Vagina (tissue), 2 donors: ENCODE data around the gene TEFM. TPM values are rescaled to one million over a fixed set of nuclear protein-coding genes. Genes with fewer than 3 reads are reported as not detected.
"Not testable (repeated sequence)": the region's sequence is repeated elsewhere in the genome, so short reads cannot be mapped to it uniquely, and the experiment has no call there.

Source experiments
- DNase-seq, 2 donors: peaks; one replicate each; pipeline ENCODE4 v3.0.0-alpha.2; 2017; ENCODE audit errors: extremely low spot score in 2 of 2
- H3K27ac ChIP-seq: fragments of 200-600 bp; sonication (generic); one replicate; pipeline ENCODE4 v1.5.1; 2019
- H3K27me3 ChIP-seq: fragments of 200-600 bp; sonication (generic); one replicate; pipeline ENCODE4 v1.5.1; 2019
- H3K36me3 ChIP-seq, 2 donors: fragments of 200-600 bp; sonication (generic); one replicate each; pipeline ENCODE4 v1.5.1; 2017 to 2019
- H3K4me1 ChIP-seq: fragments of 200-600 bp; sonication (generic); one replicate; pipeline ENCODE4 v1.5.1; 2019
- H3K4me3 ChIP-seq, 2 donors: fragments of 200-600 bp; sonication (generic); 1 replicate in 1 of 2; 2 replicates in 1 of 2; pipeline ENCODE4 v1.5.1; 2016 to 2019
- H3K9me3 ChIP-seq: fragments of 200-600 bp; sonication (generic); one replicate; pipeline ENCODE4 v1.5.1; 2019
- POLR2A ChIP-seq, 2 donors: fragments of 450-650 bp; IDR thresholded peaks; one replicate each; pipeline ENCODE4 v1.6.1; 2017; ENCODE audit warnings: antibody characterized with exemption in 2 of 2, mild to moderate bottlenecking in 2 of 2, moderate library complexity in 2 of 2
- POLR2AphosphoS5 ChIP-seq, 2 donors: sonication (generic); formaldehyde crosslinking; IDR thresholded peaks; one replicate each; pipeline ENCODE4 v1.9.0; 2017; ENCODE audit warnings: antibody characterized with exemption in 2 of 2, mild to moderate bottlenecking in 2 of 2, low read depth in 1 of 2; ENCODE audit not compliant: insufficient read depth in 1 of 2
- intact Hi-C: fragments of 100-400 bp; cut with DNase I; formaldehyde crosslinking; loops from one replicate; pipeline ENCODE4 v1.15.1; 2023
- total RNA-seq: library from RNA; depleted of rRNA; stranded (reverse); fragments of >200 nt; gene quantifications from one replicate; pipeline ENCODE4 v1.2.3, GENCODE V29; 2016
- TF ChIP-seq, protein P1 (sequence below), 3 experiments: fragments of 450-650 bp in 2 of 3; fragments of 200-600 bp in 1 of 3; sonication (generic) in 1 of 3; IDR thresholded peaks; one replicate each; pipeline ENCODE4 v1.5.1; 2017 to 2019; ENCODE audit warnings: antibody characterized with exemption in 3 of 3, mild to moderate bottlenecking in 2 of 3, moderate library complexity in 2 of 3

TEFM gene
- total RNA-seq, 1 donor from 2014 or later = 5.6 TPM

DNA sequence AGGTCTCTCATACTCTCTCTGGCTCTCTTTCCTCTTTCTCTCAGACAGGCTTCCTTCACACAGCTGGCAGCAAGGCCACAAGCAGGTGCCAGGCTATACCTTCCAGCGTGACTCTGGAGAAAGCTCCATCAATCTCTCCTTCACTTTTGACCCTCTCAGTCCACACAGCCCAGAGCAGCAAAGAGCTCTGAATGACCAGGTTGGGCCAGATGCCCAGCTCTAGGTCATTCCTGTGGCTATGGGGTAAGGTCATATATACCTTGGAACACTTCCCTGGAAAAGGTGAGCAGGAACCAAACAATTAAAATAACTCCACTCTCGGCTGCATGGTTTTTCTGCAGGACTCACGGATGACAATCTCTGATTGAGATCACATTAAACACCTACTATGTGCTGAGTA is 24.5 kb upstream of the TEFM start:
- TF ChIP-seq, protein P1, sequence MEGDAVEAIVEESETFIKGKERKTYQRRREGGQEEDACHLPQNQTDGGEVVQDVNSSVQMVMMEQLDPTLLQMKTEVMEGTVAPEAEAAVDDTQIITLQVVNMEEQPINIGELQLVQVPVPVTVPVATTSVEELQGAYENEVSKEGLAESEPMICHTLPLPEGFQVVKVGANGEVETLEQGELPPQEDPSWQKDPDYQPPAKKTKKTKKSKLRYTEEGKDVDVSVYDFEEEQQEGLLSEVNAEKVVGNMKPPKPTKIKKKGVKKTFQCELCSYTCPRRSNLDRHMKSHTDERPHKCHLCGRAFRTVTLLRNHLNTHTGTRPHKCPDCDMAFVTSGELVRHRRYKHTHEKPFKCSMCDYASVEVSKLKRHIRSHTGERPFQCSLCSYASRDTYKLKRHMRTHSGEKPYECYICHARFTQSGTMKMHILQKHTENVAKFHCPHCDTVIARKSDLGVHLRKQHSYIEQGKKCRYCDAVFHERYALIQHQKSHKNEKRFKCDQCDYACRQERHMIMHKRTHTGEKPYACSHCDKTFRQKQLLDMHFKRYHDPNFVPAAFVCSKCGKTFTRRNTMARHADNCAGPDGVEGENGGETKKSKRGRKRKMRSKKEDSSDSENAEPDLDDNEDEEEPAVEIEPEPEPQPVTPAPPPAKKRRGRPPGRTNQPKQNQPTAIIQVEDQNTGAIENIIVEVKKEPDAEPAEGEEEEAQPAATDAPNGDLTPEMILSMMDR (IDR thresholded peaks at IDR 0.05) = no peak
- TF ChIP-seq POLR2A (IDR thresholded peaks at IDR 0.05) (no peak), POLR2AphosphoS5 (IDR thresholded peaks at IDR 0.05; ENCODE audit: insufficient read depth in 1 of 2, low read depth in 1 of 2) (no peak)
- no peak for DNase-seq
- Histone ChIP-seq H3K9me3 (no peaks in the 10 kb centered on the region), H3K27me3 (no peaks in the 10 kb centered on the region), H3K36me3 (no peaks in the 10 kb centered on the region), H3K4me3 (no peak overlapping the region), H3K27ac (no peak overlapping the region), H3K4me1 (no peaks in the 10 kb centered on the region)
- intact Hi-C loops = no loop called here

DNA sequence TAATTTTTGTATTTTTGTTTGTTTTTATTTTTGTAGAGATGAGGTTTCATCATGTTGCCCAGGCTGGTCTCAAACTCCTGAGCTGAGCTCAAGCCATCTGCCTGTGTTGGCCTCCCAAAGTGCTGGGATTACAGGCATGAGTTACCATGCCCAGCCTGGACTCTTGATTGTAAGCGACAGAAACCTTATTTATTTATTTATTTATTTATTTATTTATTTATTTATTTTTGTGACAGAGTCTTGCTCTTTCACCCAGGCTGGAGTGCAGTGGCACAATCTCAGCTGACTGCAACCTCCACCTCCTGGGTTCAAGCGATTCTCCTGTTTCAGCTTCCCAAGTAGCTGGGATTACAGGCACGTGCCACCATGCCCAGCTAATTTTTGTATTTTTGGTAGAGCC is 23.8 kb upstream of the TEFM start:
- intact Hi-C loops, DNase-seq, H3K36me3 ChIP-seq, H3K4me3 ChIP-seq, H3K9me3 ChIP-seq, H3K27ac ChIP-seq, H3K27me3 ChIP-seq, H3K4me1 ChIP-seq: not testable (repeated sequence)

DNA sequence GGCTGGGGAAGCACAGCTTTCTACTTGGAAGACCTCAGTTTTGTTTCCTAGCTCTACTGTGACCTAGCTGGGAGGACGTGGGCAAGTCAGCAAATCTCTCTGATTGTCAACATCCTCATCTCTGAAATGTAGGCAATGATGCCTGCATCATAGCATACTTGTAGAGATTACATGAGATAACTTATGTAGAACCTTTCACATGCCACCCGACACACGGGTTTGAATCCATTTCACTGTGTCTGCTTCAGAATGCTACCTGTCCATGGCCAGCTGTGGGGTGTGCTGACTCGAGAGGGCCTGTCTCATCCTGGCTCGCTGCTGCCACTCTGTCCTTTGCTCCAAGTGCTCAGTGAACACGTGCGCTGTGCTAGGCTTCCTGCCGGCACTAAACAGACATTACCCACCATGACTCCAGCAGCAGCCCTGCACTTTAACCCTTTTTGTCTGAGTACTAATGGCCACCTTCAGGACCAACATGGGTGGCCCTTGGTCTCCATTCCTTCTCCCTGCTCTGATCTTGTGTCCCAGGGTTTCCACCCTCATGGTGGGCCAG is 23.1 kb upstream of the TEFM start:
- Histone ChIP-seq H3K9me3 (no peaks in the 10 kb centered on the region), H3K36me3 (no peaks in the 10 kb centered on the region), H3K4me3 (no peak overlapping the region), H3K27me3 (no peaks in the 10 kb centered on the region), H3K27ac (no peak overlapping the region), H3K4me1 (no peaks in the 10 kb centered on the region)
- intact Hi-C loops = no loop called here
- DNase-seq = no peak
- no peak for TF ChIP-seq POLR2AphosphoS5 (IDR thresholded peaks at IDR 0.05; ENCODE audit: insufficient read depth in 1 of 2, low read depth in 1 of 2)
- TF ChIP-seq POLR2A (IDR thresholded peaks at IDR 0.05) = no peak
- TF ChIP-seq, protein P1 (IDR thresholded peaks at IDR 0.05) = no peak

DNA sequence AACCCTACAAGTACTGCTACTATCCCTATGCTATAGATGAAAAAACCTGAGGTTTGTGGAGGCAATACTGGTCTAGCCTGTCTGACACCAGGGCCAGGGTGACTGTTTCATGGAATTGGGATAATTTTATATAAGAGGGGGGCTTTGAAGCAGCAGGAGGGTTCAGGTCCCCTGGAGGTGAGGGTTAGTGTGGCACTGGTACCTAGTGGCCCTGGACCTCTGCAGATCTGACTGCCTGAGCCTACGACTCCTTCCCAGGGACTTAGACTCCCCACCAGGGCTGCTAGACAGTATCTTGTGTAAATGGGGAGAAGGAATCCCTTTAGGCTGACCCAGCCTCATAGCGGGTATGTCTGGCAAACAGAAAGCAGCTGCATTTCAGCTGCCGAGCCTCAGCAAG is 22.5 kb upstream of the TEFM start:
- TF ChIP-seq POLR2A (IDR thresholded peaks at IDR 0.05) (no peak), POLR2AphosphoS5 (IDR thresholded peaks at IDR 0.05; ENCODE audit: insufficient read depth in 1 of 2, low read depth in 1 of 2) (no peak)
- TF ChIP-seq, protein P1 (IDR thresholded peaks at IDR 0.05) = no peak
- intact Hi-C loops = no loop called here
- no peaks in the 10 kb centered on the region for H3K36me3 ChIP-seq

DNA sequence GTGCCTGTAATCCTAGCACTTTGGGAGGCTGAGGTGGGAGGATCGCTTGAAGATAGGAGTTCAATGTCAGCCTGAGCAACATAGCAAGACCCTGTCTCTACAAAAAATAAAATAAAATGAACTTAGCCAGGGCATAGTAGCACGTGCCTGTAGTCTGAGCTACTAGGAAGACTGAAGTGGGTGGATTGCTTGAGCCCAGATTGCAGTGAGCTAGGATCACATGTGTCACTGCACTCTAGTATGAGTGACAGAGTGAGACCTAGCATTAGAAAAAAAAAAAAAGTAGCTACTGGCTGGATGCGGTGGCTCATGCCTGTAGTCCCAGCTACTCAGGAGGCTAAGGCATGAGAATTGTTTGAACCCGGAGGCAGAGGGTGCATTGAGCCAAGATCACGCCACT is 21.7 kb upstream of the TEFM start:
- intact Hi-C loops = no loop called here
- Histone ChIP-seq H3K4me1 (peaks cover 2% of the 10 kb centered on the region), H3K9me3 (no peaks in the 10 kb centered on the region), H3K27me3 (no peaks in the 10 kb centered on the region), H3K36me3 (no peaks in the 10 kb centered on the region), H3K27ac (no peak overlapping the region), H3K4me3 (no peak overlapping the region)
- TF ChIP-seq POLR2AphosphoS5 (IDR thresholded peaks at IDR 0.05; ENCODE audit: insufficient read depth in 1 of 2, low read depth in 1 of 2) (no peak), POLR2A (IDR thresholded peaks at IDR 0.05) (no peak)
- TF ChIP-seq, protein P1 (IDR thresholded peaks at IDR 0.05) = no peak
- DNase-seq = no peak

More for the DNA sequence above, 22.5 kb upstream of the TEFM start:
- no peaks in the 10 kb centered on the region for H3K4me1 ChIP-seq
- H3K4me3 ChIP-seq = no peak overlapping the region
- no peaks in the 10 kb centered on the region for H3K9me3 ChIP-seq
- DNase-seq = no peak
- no peaks in the 10 kb centered on the region for H3K27me3 ChIP-seq
- no peak overlapping the region for H3K27ac ChIP-seq
